Heart left ventricle (tissue), 16 donors: ENCODE measurements around the gene MILR1. TPM values are rescaled to one million over a fixed set of nuclear protein-coding genes. Genes with fewer than 3 reads are reported as not detected.

Source experiments
- ATAC-seq, 4 donors: fragments of 200-7000 bp; cut with Tn5 transposase; one replicate each; pipeline ENCODE4 v1.9.1; 2020 to 2022; ENCODE audit warnings: moderate library complexity in 4 of 4, mild to moderate bottlenecking in 3 of 4, moderate number of reproducible peaks in 1 of 4
- DNase-seq, 5 donors: peaks; one replicate each; pipeline ENCODE4 v3.0.0-alpha.2; 2020
- H3K27ac ChIP-seq, 12 donors: fragments of 200-600 bp; sonication (generic) in 4 of 12; one replicate each; pipeline versions ENCODE4 v1.5.0 to v1.8.0; 2016 to 2022; ENCODE audit warnings: mild to moderate bottlenecking in 2 of 12
- H3K27me3 ChIP-seq, 9 donors: fragments of 200-600 bp; sonication (generic) in 2 of 9; one replicate each; pipeline versions ENCODE4 v1.5.1 to v1.8.0; 2016 to 2022; ENCODE audit warnings: mild to moderate bottlenecking in 3 of 9
- H3K36me3 ChIP-seq, 9 donors: fragments of 200-600 bp; sonication (generic) in 2 of 9; one replicate each; pipeline versions ENCODE4 v1.5.0 to v1.8.0; 2018 to 2022; ENCODE audit warnings: mild to moderate bottlenecking in 2 of 9
- H3K4me1 ChIP-seq, 12 donors: fragments of 200-600 bp; sonication (generic) in 4 of 12; one replicate each; pipeline versions ENCODE4 v1.5.0 to v1.8.0; 2016 to 2022; ENCODE audit warnings: mild to moderate bottlenecking in 3 of 12
- H3K4me3 ChIP-seq, 12 donors: fragments of 200-600 bp; sonication (generic) in 4 of 12; one replicate each; pipeline versions ENCODE4 v1.5.0 to v1.8.0; 2017 to 2022; ENCODE audit warnings: mild to moderate bottlenecking in 9 of 12, moderate library complexity in 4 of 12
- H3K9me3 ChIP-seq, 12 donors: fragments of 200-600 bp; sonication (generic) in 4 of 12; one replicate each; pipeline versions ENCODE4 v1.5.0 to v1.8.0; 2016 to 2022; ENCODE audit warnings: mild to moderate bottlenecking in 1 of 12
- POLR2A ChIP-seq, 2 donors: fragments of 450-650 bp; IDR thresholded peaks; one replicate each; pipeline ENCODE4 v1.6.1; 2017; ENCODE audit warnings: antibody characterized with exemption in 2 of 2, mild to moderate bottlenecking in 2 of 2, moderate library complexity in 2 of 2
- WGBS, 4 donors: extraction: QIAGEN DNeasy Blood & Tissue Kit in 2 of 4; methylation state at CpG; one replicate each; pipeline versions ENCODE4 v1.1.5 to v1.1.7; 2013 to 2018; 5-methylcytosine and 5-hydroxymethylcytosine counted together
- intact Hi-C, 10 donors: fragments of 100-400 bp; cut with DNase I; formaldehyde crosslinking; loops; one replicate each; pipeline versions ENCODE4 v1.11.1 to v1.14.2; 2022
- polyA plus RNA-seq, 2 donors: library from polyadenylated mRNA; stranded (reverse); fragments of 200-250 nt; gene quantifications; one replicate each; pipeline ENCODE4 v1.2.3, GENCODE V29; 2013
- total RNA-seq, 9 donors: library from RNA; depleted of rRNA in 2 of 9; stranded (reverse); fragments of >200 nt in 2 of 9; fragmentation: NEBNext Ultra II Directional in 3 of 9; extraction: Animal tissue kit (Norgen Biotek cat#: 25700) in 3 of 9; gene quantifications; one replicate each; pipeline versions ENCODE4 v1.1.0 to v1.2.4, GENCODE V29; 2016 to 2023
- TF ChIP-seq, protein P1 (sequence below), 12 donors: fragments of 200-600 bp; sonication (generic) in 4 of 12; IDR thresholded peaks; one replicate each; pipeline versions ENCODE4 v1.5.0 to v1.8.0; 2018 to 2022; ENCODE audit warnings: antibody characterized with exemption in 12 of 12, mild to moderate bottlenecking in 5 of 12
- donor health status: ischemic (EF 13 %, LVEDD 7.1; RV severe dilation, severe dysfunction).
- donor health status: healthy with polysubstance abuse.
- donor health status: DM: no; HTN: yes; CAD: no.
- donor health status: DM: no; HTN: no; CAD: no.
- donor health status: ischemic (EF 25% LVEDD 6.9; RV normal size, moderate dysfunction).
- donor health status: ischemic (EF 25% LVEDD 5.7; RV mildly dilated, moderate dysfunction).
- donor health status: healthy.
- donor health status: DM: yes; HTN: yes; CAD: no.
- donor health status: ischemic (EF 35%, LVEDD 5.7; RV mildly dilated, moderate dysfunction).
- donor health status: nonischemic (EF 11% LVEDD 7.7; RV severe dilation, severe dysfunction).
- donor health status: DM: yes; HTN: yes; CAD: no.
- donor health status: PGD.
- donor health status: ischemic (EF 29% LVEDD 5.4; RV normal size, mild dysfunction).
- donor health status: nonischemic (EF 23%, LVEDD 6.1; RV moderate dilation, normal function).

The MILR1 gene
- total and polyA plus RNA-seq, 11 donors: 0.95 to 23.0 (median 2.1) TPM

DNA sequence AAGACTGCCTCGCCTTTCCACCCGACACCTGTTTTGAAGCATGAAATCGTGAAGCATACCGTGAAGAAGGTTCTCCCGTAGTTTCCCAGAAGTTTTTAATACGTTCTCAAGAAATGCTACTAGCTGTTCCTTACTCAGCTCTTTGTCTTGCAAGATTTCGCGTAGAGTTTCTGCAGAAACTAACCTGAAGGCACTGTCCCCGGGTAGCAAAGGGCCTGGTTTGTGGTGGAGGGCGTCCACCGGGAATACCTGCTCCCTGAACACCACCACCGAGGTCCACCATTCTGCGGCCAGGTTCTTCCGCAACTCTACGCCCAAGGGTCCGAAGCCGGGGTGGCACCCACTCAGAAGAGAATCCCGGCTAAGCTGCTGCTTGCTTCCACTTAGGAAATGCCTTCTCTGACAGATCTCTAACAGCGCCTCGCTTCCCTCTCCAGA, 47.5 kb downstream of the MILR1 start:
- no peaks in the 10 kb centered on the region for H3K27me3 ChIP-seq
- DNase-seq: peak in 1 of 5 donors; percentile 32
- TF ChIP-seq, protein P1, sequence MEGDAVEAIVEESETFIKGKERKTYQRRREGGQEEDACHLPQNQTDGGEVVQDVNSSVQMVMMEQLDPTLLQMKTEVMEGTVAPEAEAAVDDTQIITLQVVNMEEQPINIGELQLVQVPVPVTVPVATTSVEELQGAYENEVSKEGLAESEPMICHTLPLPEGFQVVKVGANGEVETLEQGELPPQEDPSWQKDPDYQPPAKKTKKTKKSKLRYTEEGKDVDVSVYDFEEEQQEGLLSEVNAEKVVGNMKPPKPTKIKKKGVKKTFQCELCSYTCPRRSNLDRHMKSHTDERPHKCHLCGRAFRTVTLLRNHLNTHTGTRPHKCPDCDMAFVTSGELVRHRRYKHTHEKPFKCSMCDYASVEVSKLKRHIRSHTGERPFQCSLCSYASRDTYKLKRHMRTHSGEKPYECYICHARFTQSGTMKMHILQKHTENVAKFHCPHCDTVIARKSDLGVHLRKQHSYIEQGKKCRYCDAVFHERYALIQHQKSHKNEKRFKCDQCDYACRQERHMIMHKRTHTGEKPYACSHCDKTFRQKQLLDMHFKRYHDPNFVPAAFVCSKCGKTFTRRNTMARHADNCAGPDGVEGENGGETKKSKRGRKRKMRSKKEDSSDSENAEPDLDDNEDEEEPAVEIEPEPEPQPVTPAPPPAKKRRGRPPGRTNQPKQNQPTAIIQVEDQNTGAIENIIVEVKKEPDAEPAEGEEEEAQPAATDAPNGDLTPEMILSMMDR (IDR thresholded peaks at IDR 0.05): no peak
- TF ChIP-seq POLR2A (IDR thresholded peaks at IDR 0.05): no peak
- peak overlapping the region in 11 of 12 donors; percentile 73 to 91 (median 84) for H3K27ac ChIP-seq
- H3K9me3 ChIP-seq: no peaks in the 10 kb centered on the region
- WGBS, 4 donors: 0 to 2% (median 1%) methylated on average over 13 to 20 of the region's 20 CpGs
- H3K4me3 ChIP-seq: peak overlapping the region; percentile 44 to 89 (median 68)
- ATAC-seq: no peak
- intact Hi-C loops: loop anchor here in 5 of 10 donors (5.0 to 10.0 kb wide), 3 partner anchors 74 to 192 kb away; no protein-coding TSS in a partner anchor
- peaks cover 4 to 61% (median 58%) of the 10 kb centered on the region in 9 donors for H3K36me3 ChIP-seq
- peaks cover 2 to 84% (median 44%) of the 10 kb centered on the region in 12 donors for H3K4me1 ChIP-seq

DNA sequence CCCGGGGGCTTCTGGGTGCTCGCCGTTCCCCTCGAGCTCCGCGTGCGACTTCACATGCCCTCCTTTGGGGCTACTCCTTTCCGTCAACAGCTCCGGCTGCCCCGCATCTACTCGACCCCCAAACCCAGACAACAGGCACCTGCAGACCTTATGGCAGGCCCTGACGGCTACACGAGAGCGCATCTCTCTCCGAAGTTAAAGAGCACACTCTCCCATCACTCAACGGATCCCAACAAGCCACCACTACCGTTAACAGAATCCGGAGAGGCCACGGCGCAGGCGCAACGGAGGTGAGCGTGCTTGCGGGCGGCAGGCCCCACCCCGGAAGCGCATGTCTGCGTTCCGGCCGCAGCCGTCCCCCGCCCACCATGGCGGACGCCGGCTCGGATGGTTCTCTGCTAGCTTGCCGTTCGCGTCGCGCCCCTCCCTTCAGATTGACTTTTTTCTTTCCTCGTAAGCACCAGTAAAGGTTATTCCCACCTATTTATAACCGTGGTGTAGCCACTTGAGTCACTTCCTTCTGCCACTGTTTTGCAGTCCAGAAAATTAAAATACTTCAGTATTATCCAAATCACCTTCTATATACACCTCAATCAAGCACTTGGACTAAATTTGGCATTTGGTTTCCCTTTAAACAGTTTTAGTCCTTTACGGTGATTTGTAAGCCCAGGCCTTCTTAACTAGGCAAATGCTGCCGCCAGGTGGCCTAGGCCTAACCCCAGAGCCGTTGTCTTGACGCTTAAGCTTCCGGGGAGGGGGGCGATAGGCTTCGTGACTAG, 48.1 kb downstream of the MILR1 start, which contains the start of gene POLG2:
POLG2 (minus strand) TSS at position 269 of the 779 bp plus-strand sequence; CDS start at position 183, 86 bp downstream.
- Histone ChIP-seq H3K4me3 (peak within 1 kb of the TSS; percentile 44 to 89 (median 68)), H3K27ac (peak within 1 kb of the TSS; percentile 42 to 91 (median 83)), H3K9me3 (no peaks in the 10 kb centered on the region), H3K4me1 (peaks cover 2 to 88% (median 50%) of the 10 kb centered on the region in 12 donors), H3K36me3 (peaks cover 4 to 61% (median 61%) of the 10 kb centered on the region in 9 donors), H3K27me3 (no peaks in the 10 kb centered on the region)
- TF ChIP-seq POLR2A (IDR thresholded peaks at IDR 0.05): peak in 1 of 2 donors; percentile 63
- TF ChIP-seq, protein P1 (IDR thresholded peaks at IDR 0.05): peak in 11 of 12 donors; percentile 12 to 54 (median 32)
- 0 to 1% (median 1%) methylated on average over 35 to 50 of the region's 50 CpGs for WGBS, 4 donors
- DNase-seq (peak; percentile 92 to 97 (median 95)), ATAC-seq (peak; percentile 93 to 98 (median 96))
- intact Hi-C loops: loop anchor here in 5 of 10 donors (5.0 to 10.0 kb wide), 3 partner anchors 75 to 192 kb away; no protein-coding TSS in a partner anchor

DNA sequence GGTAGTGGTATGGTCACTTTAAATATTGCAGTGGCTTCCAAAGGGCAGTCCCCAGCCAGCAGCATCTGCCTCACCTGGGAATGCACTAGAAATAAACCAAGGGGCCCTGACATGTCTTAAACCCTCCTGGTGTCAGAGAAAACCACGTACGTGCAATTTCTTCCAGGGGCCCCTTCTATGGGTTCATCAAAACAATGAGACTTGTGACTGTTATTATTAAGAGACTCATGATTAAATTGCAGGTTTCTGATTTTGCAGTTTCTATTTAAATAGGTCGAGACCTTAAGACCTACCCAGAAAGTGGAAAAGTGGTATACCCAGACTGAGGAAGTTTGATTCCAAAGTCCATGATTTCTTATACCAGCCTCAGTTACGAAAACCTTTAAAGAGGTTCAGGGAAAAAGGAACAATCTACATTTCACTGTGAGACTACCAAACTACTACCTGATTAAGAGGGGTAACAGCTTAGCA, 48.7 kb downstream of the MILR1 start:
- Histone ChIP-seq H3K9me3 (no peaks in the 10 kb centered on the region), H3K27ac (peak overlapping the region in 11 of 12 donors; percentile 73 to 91 (median 84)), H3K36me3 (peaks cover 4 to 61% (median 61%) of the 10 kb centered on the region in 9 donors), H3K27me3 (no peaks in the 10 kb centered on the region), H3K4me3 (peak overlapping the region in 10 of 12 donors; percentile 44 to 89 (median 70)), H3K4me1 (peaks cover 5 to 88% (median 56%) of the 10 kb centered on the region in 12 donors)
- ATAC-seq: no peak
- WGBS, 4 donors: 49 to 61% (median 51%) methylated on average over 4 of the region's 4 CpGs
- DNase-seq: no peak
- intact Hi-C loops: loop anchor here in 5 of 10 donors (5.0 to 10.0 kb wide), 3 partner anchors 75 to 193 kb away; no protein-coding TSS in a partner anchor
- TF ChIP-seq, protein P1 (IDR thresholded peaks at IDR 0.05): no peak
- no peak for TF ChIP-seq POLR2A (IDR thresholded peaks at IDR 0.05)
